Mesenchymal stem cell (in vitro differentiated cells and primary cell): ENCODE data around the gene NKTR.

ENCODE experiments used
- DNase-seq: peaks from one replicate; pipeline ENCODE4 v3.0.0-alpha.2; 2013
- H2AFZ ChIP-seq: one replicate; pipeline ENCODE4 v1.6.1; 2013; ENCODE audit warnings: low read depth, mild to moderate bottlenecking, control low read depth, inconsistent platforms, low read length, moderate library complexity
- H2AK5ac ChIP-seq: 2 replicates; pipeline ENCODE4 v1.6.1; 2013; ENCODE audit warnings: low read length, moderate library complexity, mild to moderate bottlenecking, inconsistent platforms; ENCODE audit not compliant: severe bottlenecking
- H2BK120ac ChIP-seq: one replicate; pipeline ENCODE4 v1.6.1; 2013; ENCODE audit warnings: low read depth, mild to moderate bottlenecking, inconsistent platforms, low read length, moderate library complexity
- H2BK12ac ChIP-seq, 2 experiments: one replicate each; pipeline ENCODE4 v1.6.1; 2013; ENCODE audit warnings: inconsistent platforms in 2 of 2, low read length in 2 of 2, mild to moderate bottlenecking in 2 of 2, moderate library complexity in 2 of 2, control low read depth in 1 of 2
- H2BK15ac ChIP-seq: one replicate; pipeline ENCODE4 v1.6.1; 2013; ENCODE audit warnings: mild to moderate bottlenecking, low read depth, inconsistent platforms; ENCODE audit not compliant: poor library complexity, severe bottlenecking
- H2BK5ac ChIP-seq: 2 replicates; pipeline ENCODE4 v1.6.1; 2013; ENCODE audit warnings: low read depth, mild to moderate bottlenecking, low read length, control low read depth, inconsistent platforms; ENCODE audit not compliant: poor library complexity, severe bottlenecking
- H3K14ac ChIP-seq, 2 experiments: one replicate each; pipeline ENCODE4 v1.6.1; 2013; ENCODE audit warnings: inconsistent platforms in 2 of 2, low read length in 2 of 2, control low read depth in 1 of 2, mild to moderate bottlenecking in 1 of 2, moderate library complexity in 1 of 2
- H3K18ac ChIP-seq, 2 experiments: one replicate each; pipeline ENCODE4 v1.6.1; 2013; ENCODE audit warnings: inconsistent platforms in 2 of 2, low read length in 2 of 2, control low read depth in 1 of 2, low read depth in 1 of 2, mild to moderate bottlenecking in 1 of 2
- H3K23ac ChIP-seq, 2 experiments: one replicate each; pipeline ENCODE4 v1.6.1; 2013; ENCODE audit warnings: inconsistent platforms in 2 of 2, low read length in 2 of 2, mild to moderate bottlenecking in 2 of 2, moderate library complexity in 2 of 2, control low read depth in 1 of 2
- H3K27ac ChIP-seq: 2 replicates; pipeline ENCODE4 v1.5.1; 2013; ENCODE audit warnings: mild to moderate bottlenecking, moderate library complexity, low read length, control low read depth, inconsistent platforms; ENCODE audit not compliant: poor library complexity, severe bottlenecking
- H3K27me3 ChIP-seq, 2 experiments: 2 replicates each; pipeline versions ENCODE4 v1.6.1 to v1.7.0; 2013; ENCODE audit warnings: low read length in 2 of 2, mild to moderate bottlenecking in 2 of 2, moderate library complexity in 2 of 2, control low read depth in 1 of 2, inconsistent platforms in 1 of 2; ENCODE audit not compliant: control insufficient read depth in 1 of 2, insufficient read depth in 1 of 2
- H3K36me3 ChIP-seq, 2 experiments: 2 replicates each; pipeline versions ENCODE4 v1.6.1 to v1.7.0; 2013; ENCODE audit warnings: low read length in 2 of 2, control low read depth in 1 of 2, inconsistent platforms in 1 of 2, low read depth in 1 of 2, mild to moderate bottlenecking in 1 of 2; ENCODE audit not compliant: insufficient read depth in 2 of 2, control insufficient read depth in 1 of 2
- H3K4ac ChIP-seq, 2 experiments: one replicate each; pipeline ENCODE4 v1.6.1; 2013; ENCODE audit warnings: inconsistent platforms in 2 of 2, low read length in 2 of 2, mild to moderate bottlenecking in 2 of 2, moderate library complexity in 2 of 2, control low read depth in 1 of 2, low read depth in 1 of 2
- H3K4me1 ChIP-seq: 2 replicates; pipeline ENCODE4 v1.6.1; 2013; ENCODE audit warnings: low read depth, low read length, control low read depth; ENCODE audit not compliant: control insufficient read depth, insufficient read depth
- H3K4me2 ChIP-seq: 2 replicates; pipeline ENCODE4 v1.6.1; 2013; ENCODE audit warnings: low read length, mild to moderate bottlenecking, inconsistent platforms; ENCODE audit not compliant: poor library complexity, severe bottlenecking
- H3K4me3 ChIP-seq, 2 experiments: 2 replicates each; pipeline versions ENCODE4 v1.5.1 to v1.7.0; 2013; ENCODE audit warnings: low read length in 2 of 2, mild to moderate bottlenecking in 2 of 2, control low read depth in 1 of 2, low read depth in 1 of 2; ENCODE audit not compliant: insufficient read depth in 1 of 2
- H3K79me1 ChIP-seq: replicated peaks from 2 replicates; pipeline ENCODE4 v1.6.1; 2013; ENCODE audit warnings: mild to moderate bottlenecking, control low read depth, low read length, inconsistent platforms; ENCODE audit not compliant: poor library complexity, severe bottlenecking
- H3K9ac ChIP-seq: 2 replicates; pipeline ENCODE4 v1.7.0; 2013; ENCODE audit warnings: mild to moderate bottlenecking, low read length, moderate library complexity
- H3K9me3 ChIP-seq: 2 replicates; pipeline ENCODE4 v1.7.0; 2013; ENCODE audit warnings: mild to moderate bottlenecking, low read length; ENCODE audit not compliant: control insufficient read depth
- H4K8ac ChIP-seq: one replicate; pipeline ENCODE4 v1.6.1; 2013; ENCODE audit warnings: inconsistent platforms, mild to moderate bottlenecking, low read length, moderate library complexity
- H4K91ac ChIP-seq: one replicate; pipeline ENCODE4 v1.6.1; 2013; ENCODE audit warnings: mild to moderate bottlenecking, low read length, inconsistent platforms
- WGBS: methylation state at CpG from one replicate; pipeline ENCODE4 v1.1.7; 2013; ENCODE audit warnings: mixed read lengths; 5-methylcytosine and 5-hydroxymethylcytosine counted together

NKTR gene

DNA sequence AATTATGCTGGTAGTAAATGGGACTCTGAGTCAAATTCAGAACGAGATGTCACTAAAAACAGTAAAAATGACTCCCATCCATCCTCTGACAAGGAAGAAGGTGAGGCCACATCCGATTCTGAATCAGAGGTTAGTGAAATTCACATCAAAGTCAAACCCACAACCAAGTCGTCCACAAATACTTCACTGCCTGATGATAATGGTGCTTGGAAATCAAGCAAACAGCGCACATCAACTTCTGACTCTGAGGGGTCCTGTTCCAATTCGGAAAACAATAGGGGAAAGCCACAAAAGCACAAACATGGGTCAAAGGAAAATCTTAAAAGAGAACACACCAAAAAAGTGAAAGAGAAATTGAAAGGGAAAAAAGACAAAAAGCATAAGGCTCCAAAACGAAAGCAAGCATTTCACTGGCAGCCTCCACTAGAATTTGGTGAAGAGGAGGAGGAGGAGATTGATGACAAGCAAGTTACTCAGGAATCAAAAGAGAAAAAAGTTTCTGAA is 37.9 kb downstream of the NKTR start:
- Histone ChIP-seq H3K4me2 (no peak overlapping the region), H3K4me3 (peak overlapping the region in 1 of 2 experiments; percentile 50), H3K9ac (peak overlapping the region; percentile 45), H4K8ac (no peak overlapping the region), H3K27me3 (no peaks in the 10 kb centered on the region), H2AFZ (no peak overlapping the region), H2BK5ac (no peak overlapping the region), H2BK12ac (no peak overlapping the region), H3K9me3 (no peaks in the 10 kb centered on the region), H3K18ac (no peak overlapping the region), H2BK15ac (no peak overlapping the region), H3K23ac (no peak overlapping the region), H3K27ac (no peak overlapping the region), H3K14ac (no peak overlapping the region), H2BK120ac (no peak overlapping the region), H4K91ac (no peak overlapping the region), H3K4ac (no peak overlapping the region), H3K79me1 (peaks cover 15% of the 10 kb centered on the region), H2AK5ac (no peak overlapping the region), H3K4me1 (peaks cover 2% of the 10 kb centered on the region), H3K36me3 (peaks cover 21 to 96% of the 10 kb centered on the region in 2 experiments)
- DNase-seq, result no peak
- 99% methylated on average over 6 of the region's 6 CpGs for WGBS

DNA sequence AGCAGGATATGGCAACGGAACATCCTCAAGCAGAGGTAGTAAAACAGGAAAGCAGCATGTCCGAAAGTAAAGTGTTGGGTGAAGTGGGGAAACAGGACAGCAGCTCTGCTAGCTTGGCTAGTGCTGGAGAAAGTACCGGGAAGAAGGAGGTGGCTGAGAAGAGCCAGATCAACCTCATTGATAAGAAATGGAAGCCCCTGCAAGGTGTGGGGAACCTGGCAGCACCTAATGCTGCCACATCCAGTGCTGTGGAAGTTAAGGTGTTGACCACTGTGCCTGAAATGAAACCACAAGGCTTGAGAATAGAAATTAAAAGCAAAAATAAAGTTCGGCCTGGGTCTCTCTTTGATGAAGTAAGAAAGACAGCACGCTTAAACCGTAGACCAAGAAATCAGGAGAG is 38.7 kb downstream of the NKTR start:
- peaks cover 2% of the 10 kb centered on the region for H3K4me1 ChIP-seq
- no peak overlapping the region for H2AK5ac ChIP-seq
- H2BK15ac ChIP-seq, result no peak overlapping the region
- no peak overlapping the region for H3K23ac ChIP-seq
- no peak overlapping the region for H4K8ac ChIP-seq
- H3K9ac ChIP-seq, result peak overlapping the region; percentile 45
- H2BK5ac ChIP-seq, result no peak overlapping the region
- H3K4me3 ChIP-seq, result no peak overlapping the region
- WGBS, result 96% methylated on average over 6 of the region's 6 CpGs
- no peak overlapping the region for H3K27ac ChIP-seq
- no peaks in the 10 kb centered on the region for H3K27me3 ChIP-seq
- H3K79me1 ChIP-seq, result peaks cover 16% of the 10 kb centered on the region
- no peak overlapping the region for H4K91ac ChIP-seq
- H2BK120ac ChIP-seq, result no peak overlapping the region
- no peak overlapping the region for H3K14ac ChIP-seq
- no peak for DNase-seq
- H2AFZ ChIP-seq, result no peak overlapping the region
- no peak overlapping the region for H3K4ac ChIP-seq
- no peaks in the 10 kb centered on the region for H3K9me3 ChIP-seq
- H3K4me2 ChIP-seq, result no peak overlapping the region
- H3K36me3 ChIP-seq, result peaks cover 25 to 96% of the 10 kb centered on the region in 2 experiments
- no peak overlapping the region for H3K18ac ChIP-seq
- no peak overlapping the region for H2BK12ac ChIP-seq

GRCh38 chr3:42640129-42640528 is 39.6 kb downstream of the NKTR start:
- no peak overlapping the region for H2BK120ac ChIP-seq
- H4K91ac ChIP-seq, result no peak overlapping the region
- H2AFZ ChIP-seq, result no peak overlapping the region
- DNase-seq, result no peak
- H2BK12ac ChIP-seq, result no peak overlapping the region
- no peak overlapping the region for H3K9ac ChIP-seq
- peaks cover 2% of the 10 kb centered on the region for H3K4me1 ChIP-seq
- no peak overlapping the region for H4K8ac ChIP-seq
- no peak overlapping the region for H3K14ac ChIP-seq
- H3K18ac ChIP-seq, result no peak overlapping the region
- no peak overlapping the region for H3K4me3 ChIP-seq
- no peak overlapping the region for H3K23ac ChIP-seq
- H3K4ac ChIP-seq, result no peak overlapping the region
- no peak overlapping the region for H2BK5ac ChIP-seq
- peaks cover 23% of the 10 kb centered on the region for H3K79me1 ChIP-seq
- H3K27me3 ChIP-seq, result no peaks in the 10 kb centered on the region
- H2BK15ac ChIP-seq, result no peak overlapping the region
- no peak overlapping the region for H3K4me2 ChIP-seq
- H2AK5ac ChIP-seq, result no peak overlapping the region
- H3K9me3 ChIP-seq, result no peaks in the 10 kb centered on the region
- no peak overlapping the region for H3K27ac ChIP-seq
- H3K36me3 ChIP-seq, result peaks cover 32 to 96% of the 10 kb centered on the region in 2 experiments

DNA sequence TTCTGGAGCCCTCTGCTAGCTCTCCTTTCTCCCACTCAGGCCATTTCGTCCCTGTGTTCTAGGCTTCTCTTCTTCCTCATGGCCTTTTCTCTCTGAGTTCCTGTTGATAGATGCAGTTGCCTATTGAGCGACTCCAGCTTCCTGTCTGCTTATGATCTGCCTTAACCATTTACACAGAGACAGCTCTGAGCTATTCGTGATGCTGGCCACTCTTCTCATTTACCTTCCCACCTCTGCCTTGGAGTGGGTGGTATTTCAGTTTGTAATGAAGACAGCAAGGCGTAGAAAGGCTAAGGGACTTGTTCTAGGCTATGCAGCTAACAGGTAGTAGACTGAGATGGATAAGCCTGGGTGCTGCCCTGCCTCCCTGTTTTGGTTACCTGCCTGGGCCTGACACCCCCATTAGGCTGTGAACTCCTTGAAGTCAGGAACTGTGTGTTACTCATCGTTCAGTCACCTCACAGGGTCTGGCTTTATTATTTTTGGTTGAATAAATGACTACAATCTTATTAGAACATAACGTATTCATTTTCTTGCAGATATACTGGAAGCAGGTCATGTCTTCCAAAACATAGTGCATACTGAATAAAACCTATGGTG is 40.4 kb downstream of the NKTR start:
- Histone ChIP-seq H3K27me3 (no peaks in the 10 kb centered on the region), H3K9me3 (no peaks in the 10 kb centered on the region), H3K4me3 (no peak overlapping the region), H3K79me1 (peaks cover 26% of the 10 kb centered on the region), H2BK120ac (no peak overlapping the region), H3K27ac (no peak overlapping the region), H4K91ac (no peak overlapping the region), H2BK12ac (no peak overlapping the region), H3K23ac (no peak overlapping the region), H3K18ac (no peak overlapping the region), H2AFZ (no peak overlapping the region), H4K8ac (no peak overlapping the region), H3K4ac (no peak overlapping the region), H3K4me1 (peaks cover 2% of the 10 kb centered on the region), H3K36me3 (peaks cover 33 to 98% of the 10 kb centered on the region in 2 experiments), H2AK5ac (no peak overlapping the region), H2BK5ac (no peak overlapping the region), H3K4me2 (no peak overlapping the region), H3K9ac (no peak overlapping the region), H3K14ac (no peak overlapping the region), H2BK15ac (no peak overlapping the region)
- no peak for DNase-seq
- 80% methylated on average over 3 of the region's 6 CpGs for WGBS
